Activated CD4-positive, alpha-beta T cell treated with anti-CD3 and anti-CD28 coated beads, Interleukin-2, amount 10 ng/mL, durations not matched to agents 24 days and 14 days (primary cell): Measurements from ENCODE around the gene HHAT. TPM values are rescaled to one million over a fixed set of nuclear protein-coding genes. Genes with fewer than 3 reads are reported as not detected.

Experiments
- DNase-seq: peaks from one replicate; pipeline ENCODE4 v3.0.0; 2022
- H3K27ac Mint-ChIP-seq: one replicate; pipeline ENCODE4 v1.8.0; 2022; ENCODE audit warnings: mild to moderate bottlenecking, mixed read lengths
- H3K27me3 Mint-ChIP-seq: one replicate; pipeline ENCODE4 v1.8.0; 2022; ENCODE audit warnings: mixed read lengths
- H3K36me3 Mint-ChIP-seq: one replicate; pipeline ENCODE4 v1.8.0; 2022; ENCODE audit warnings: low read depth, mild to moderate bottlenecking, mixed read lengths
- H3K4me1 Mint-ChIP-seq: one replicate; pipeline ENCODE4 v1.8.0; 2021; ENCODE audit warnings: mixed read lengths
- H3K4me3 Mint-ChIP-seq: one replicate; pipeline ENCODE4 v1.8.0; 2022; ENCODE audit warnings: mild to moderate bottlenecking, moderate library complexity, mixed read lengths
- H3K9me3 Mint-ChIP-seq: one replicate; pipeline ENCODE4 v1.8.0; 2021; ENCODE audit warnings: mixed read lengths
- intact Hi-C: fragments of 100-400 bp; cut with micrococcal nuclease; formaldehyde crosslinking; loops from one replicate; pipeline ENCODE4 v1.15.1; 2023
- total RNA-seq: library from RNA; stranded (reverse); gene quantifications from 2 replicates; pipeline ENCODE4 v1.2.3, GENCODE V29; 2022

The HHAT gene
- total RNA-seq, 1 donor from 2014 or later = 0.47 TPM

- Mint-ChIP-seq H3K27me3 (peaks cover 2% of the 10 kb centered on the region), H3K36me3 (no peaks in the 10 kb centered on the region), H3K9me3 (no peaks in the 10 kb centered on the region), H3K4me3 (no peak overlapping the region), H3K27ac (no peak overlapping the region), H3K4me1 (no peaks in the 10 kb centered on the region)
- DNase-seq = no peak
- intact Hi-C loops = no loop called here
These were observed 268.9 kb downstream of the HHAT start for GRCh38 chr1:210597555-210598134.

GRCh38 chr1:210598135-210598652 is 269.5 kb downstream of the HHAT start:
- no peaks in the 10 kb centered on the region for H3K36me3 Mint-ChIP-seq
- H3K4me1 Mint-ChIP-seq = no peaks in the 10 kb centered on the region
- DNase-seq = no peak
- H3K9me3 Mint-ChIP-seq = no peaks in the 10 kb centered on the region
- peaks cover 2% of the 10 kb centered on the region for H3K27me3 Mint-ChIP-seq
- no peak overlapping the region for H3K27ac Mint-ChIP-seq
- intact Hi-C loops = no loop called here
- no peak overlapping the region for H3K4me3 Mint-ChIP-seq

- intact Hi-C loops = no loop called here
These were observed 271.9 kb downstream of the HHAT start for GRCh38 chr1:210600421-210601159.

GRCh38 chr1:210603123-210603522 is 274.4 kb downstream of the HHAT start:
- Mint-ChIP-seq H3K4me1 (no peaks in the 10 kb centered on the region), H3K36me3 (no peaks in the 10 kb centered on the region), H3K27ac (no peak overlapping the region), H3K9me3 (no peaks in the 10 kb centered on the region), H3K4me3 (no peak overlapping the region), H3K27me3 (peaks cover 2% of the 10 kb centered on the region)
- intact Hi-C loops = no loop called here
- no peak for DNase-seq

More at GRCh38 chr1:210600421-210601159, 271.9 kb downstream of the HHAT start:
- H3K9me3 Mint-ChIP-seq = no peaks in the 10 kb centered on the region
- no peak overlapping the region for H3K27ac Mint-ChIP-seq
- no peaks in the 10 kb centered on the region for H3K4me1 Mint-ChIP-seq
- no peak overlapping the region for H3K4me3 Mint-ChIP-seq
- peaks cover 2% of the 10 kb centered on the region for H3K27me3 Mint-ChIP-seq
- H3K36me3 Mint-ChIP-seq = no peaks in the 10 kb centered on the region
- DNase-seq = no peak

GRCh38 chr1:210605099-210605498 is 276.4 kb downstream of the HHAT start:
- Mint-ChIP-seq H3K4me3 (no peak overlapping the region), H3K4me1 (no peaks in the 10 kb centered on the region), H3K27ac (no peak overlapping the region), H3K36me3 (no peaks in the 10 kb centered on the region), H3K27me3 (peaks cover 2% of the 10 kb centered on the region), H3K9me3 (no peaks in the 10 kb centered on the region)
- DNase-seq = no peak
- intact Hi-C loops = no loop called here

- DNase-seq = no peak
- Mint-ChIP-seq H3K4me1 (no peaks in the 10 kb centered on the region), H3K27ac (no peak overlapping the region), H3K4me3 (no peak overlapping the region), H3K27me3 (no peaks in the 10 kb centered on the region), H3K9me3 (no peaks in the 10 kb centered on the region), H3K36me3 (no peaks in the 10 kb centered on the region)
- intact Hi-C loops = no loop called here
These were observed 278.7 kb downstream of the HHAT start for GRCh38 chr1:210607361-210607760.

- Mint-ChIP-seq H3K4me1 (no peaks in the 10 kb centered on the region), H3K9me3 (no peaks in the 10 kb centered on the region), H3K27me3 (no peaks in the 10 kb centered on the region), H3K36me3 (no peaks in the 10 kb centered on the region), H3K27ac (no peak overlapping the region), H3K4me3 (no peak overlapping the region)
- intact Hi-C loops = no loop called here
- no peak for DNase-seq
These were observed 280.1 kb downstream of the HHAT start for GRCh38 chr1:210608767-210609166.

- Mint-ChIP-seq H3K4me1 (no peaks in the 10 kb centered on the region), H3K27me3 (peaks cover 1% of the 10 kb centered on the region), H3K4me3 (no peak overlapping the region), H3K27ac (no peak overlapping the region), H3K9me3 (peaks cover 4% of the 10 kb centered on the region), H3K36me3 (no peaks in the 10 kb centered on the region)
- intact Hi-C loops = no loop called here
- no peak for DNase-seq
These were observed 287.7 kb downstream of the HHAT start for GRCh38 chr1:210616356-210616755.

- Mint-ChIP-seq H3K4me1 (no peaks in the 10 kb centered on the region), H3K27me3 (peaks cover 1% of the 10 kb centered on the region), H3K27ac (no peak overlapping the region), H3K9me3 (peaks cover 4% of the 10 kb centered on the region), H3K36me3 (no peaks in the 10 kb centered on the region), H3K4me3 (no peak overlapping the region)
- intact Hi-C loops = no loop called here
- no peak for DNase-seq
These were observed 288.6 kb downstream of the HHAT start for GRCh38 chr1:210617293-210617692.

- H3K27me3 Mint-ChIP-seq = peaks cover 1% of the 10 kb centered on the region
- no peak overlapping the region for H3K4me3 Mint-ChIP-seq
- H3K27ac Mint-ChIP-seq = no peak overlapping the region
- intact Hi-C loops = no loop called here
- no peak for DNase-seq
- H3K4me1 Mint-ChIP-seq = no peaks in the 10 kb centered on the region
- no peaks in the 10 kb centered on the region for H3K36me3 Mint-ChIP-seq
- peaks cover 4% of the 10 kb centered on the region for H3K9me3 Mint-ChIP-seq
These were observed 289.7 kb downstream of the HHAT start for GRCh38 chr1:210618369-210618768.

GRCh38 chr1:210620867-210621488 is 292.3 kb downstream of the HHAT start:
- intact Hi-C loops = no loop called here
- Mint-ChIP-seq H3K27ac (no peak overlapping the region), H3K9me3 (no peaks in the 10 kb centered on the region), H3K4me1 (no peaks in the 10 kb centered on the region), H3K27me3 (no peaks in the 10 kb centered on the region), H3K36me3 (no peaks in the 10 kb centered on the region), H3K4me3 (no peak overlapping the region)
- DNase-seq = no peak

- Mint-ChIP-seq H3K27me3 (no peaks in the 10 kb centered on the region), H3K4me3 (no peak overlapping the region), H3K36me3 (no peaks in the 10 kb centered on the region), H3K9me3 (no peaks in the 10 kb centered on the region), H3K27ac (no peak overlapping the region), H3K4me1 (no peaks in the 10 kb centered on the region)
- DNase-seq = no peak
- intact Hi-C loops = no loop called here
These were observed 293.0 kb downstream of the HHAT start for GRCh38 chr1:210621712-210622111.

GRCh38 chr1:210624722-210625121 is 296.0 kb downstream of the HHAT start:
- no peak overlapping the region for H3K27ac Mint-ChIP-seq
- no peak overlapping the region for H3K4me3 Mint-ChIP-seq
- no peaks in the 10 kb centered on the region for H3K27me3 Mint-ChIP-seq
- DNase-seq = no peak
- intact Hi-C loops = no loop called here
- H3K9me3 Mint-ChIP-seq = no peaks in the 10 kb centered on the region
- H3K36me3 Mint-ChIP-seq = no peaks in the 10 kb centered on the region
- H3K4me1 Mint-ChIP-seq = no peaks in the 10 kb centered on the region

GRCh38 chr1:210625715-210626114 is 297.0 kb downstream of the HHAT start:
- Mint-ChIP-seq H3K9me3 (no peaks in the 10 kb centered on the region), H3K27me3 (no peaks in the 10 kb centered on the region), H3K4me1 (no peaks in the 10 kb centered on the region), H3K4me3 (no peak overlapping the region), H3K36me3 (no peaks in the 10 kb centered on the region), H3K27ac (no peak overlapping the region)
- intact Hi-C loops = no loop called here
- no peak for DNase-seq
